Measurements from ENCODE around the gene NR4A1. TPM values are rescaled to one million over a fixed set of nuclear protein-coding genes. Genes with fewer than 3 reads are reported as not detected.

The NR4A1 gene
- total RNA-seq, 1 donor from 2014 or later, result 2.3 TPM

DNA sequence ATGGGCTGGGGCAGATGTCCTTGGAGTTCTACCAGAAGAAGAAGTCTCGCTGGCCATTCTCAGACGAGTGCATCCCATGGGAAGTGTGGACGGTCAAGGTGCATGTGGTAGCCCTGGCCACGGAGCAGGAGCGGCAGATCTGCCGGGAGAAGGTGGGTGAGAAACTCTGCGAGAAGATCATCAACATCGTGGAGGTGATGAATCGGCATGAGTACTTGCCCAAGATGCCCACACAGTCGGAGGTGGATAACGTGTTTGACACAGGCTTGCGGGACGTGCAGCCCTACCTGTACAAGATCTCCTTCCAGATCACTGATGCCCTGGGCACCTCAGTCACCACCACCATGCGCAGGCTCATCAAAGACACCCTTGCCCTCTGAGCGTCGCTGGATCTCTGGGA is 25.6 kb downstream of the NR4A1 start:
- Histone ChIP-seq H3K79me2 (ENCODE audit: insufficient read depth, low read length) (peaks cover 69% of the 10 kb centered on the region), H4K20me1 (ENCODE audit: insufficient read depth, low read length) (peaks cover 97% of the 10 kb centered on the region), H3K27ac (ENCODE audit: low read depth, low read length) (no peak overlapping the region), H3K9ac (ENCODE audit: low read length) (no peak overlapping the region), H3K4me3 (ENCODE audit: insufficient read depth, low read depth, low read length) (no peak overlapping the region), H3K36me3 (ENCODE audit: insufficient read depth, low read length) (peaks cover 31% of the 10 kb centered on the region), H3K4me2 (ENCODE audit: low read length) (no peak overlapping the region), H3K4me1 (ENCODE audit: insufficient read depth, low read length) (peaks cover 19% of the 10 kb centered on the region), H3K9me3 (ENCODE audit: insufficient read depth, low read depth, low read length) (no peaks in the 10 kb centered on the region), H2AFZ (ENCODE audit: low read depth, low read length) (no peak overlapping the region), H3K27me3 (ENCODE audit: insufficient read depth, low read length) (no peaks in the 10 kb centered on the region)
- DNase-seq (ENCODE audit: low read depth), result no peak
- FAIRE-seq, result no peak
- Mint-ChIP-seq H3K4me1 (ENCODE audit: low read depth, unreplicated experiment) (peaks cover 27% of the 10 kb centered on the region), H3K36me3 (ENCODE audit: low read depth, unreplicated experiment) (peaks cover 34% of the 10 kb centered on the region), H3K4me3 (ENCODE audit: unreplicated experiment) (no peak overlapping the region), H3K27me3 (ENCODE audit: low read depth, unreplicated experiment) (no peaks in the 10 kb centered on the region), H3K9me3 (ENCODE audit: unreplicated experiment) (no peaks in the 10 kb centered on the region), H3K27ac (ENCODE audit: unreplicated experiment) (no peak overlapping the region)
- no peak for TF ChIP-seq EZH2 (IDR thresholded peaks at IDR 0.05; ENCODE audit: insufficient read depth, low read length)
- TF ChIP-seq, protein P1, sequence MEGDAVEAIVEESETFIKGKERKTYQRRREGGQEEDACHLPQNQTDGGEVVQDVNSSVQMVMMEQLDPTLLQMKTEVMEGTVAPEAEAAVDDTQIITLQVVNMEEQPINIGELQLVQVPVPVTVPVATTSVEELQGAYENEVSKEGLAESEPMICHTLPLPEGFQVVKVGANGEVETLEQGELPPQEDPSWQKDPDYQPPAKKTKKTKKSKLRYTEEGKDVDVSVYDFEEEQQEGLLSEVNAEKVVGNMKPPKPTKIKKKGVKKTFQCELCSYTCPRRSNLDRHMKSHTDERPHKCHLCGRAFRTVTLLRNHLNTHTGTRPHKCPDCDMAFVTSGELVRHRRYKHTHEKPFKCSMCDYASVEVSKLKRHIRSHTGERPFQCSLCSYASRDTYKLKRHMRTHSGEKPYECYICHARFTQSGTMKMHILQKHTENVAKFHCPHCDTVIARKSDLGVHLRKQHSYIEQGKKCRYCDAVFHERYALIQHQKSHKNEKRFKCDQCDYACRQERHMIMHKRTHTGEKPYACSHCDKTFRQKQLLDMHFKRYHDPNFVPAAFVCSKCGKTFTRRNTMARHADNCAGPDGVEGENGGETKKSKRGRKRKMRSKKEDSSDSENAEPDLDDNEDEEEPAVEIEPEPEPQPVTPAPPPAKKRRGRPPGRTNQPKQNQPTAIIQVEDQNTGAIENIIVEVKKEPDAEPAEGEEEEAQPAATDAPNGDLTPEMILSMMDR (IDR thresholded peaks at IDR 0.05; ENCODE audit: insufficient read depth, low read depth, low read length), result no peak

DNA sequence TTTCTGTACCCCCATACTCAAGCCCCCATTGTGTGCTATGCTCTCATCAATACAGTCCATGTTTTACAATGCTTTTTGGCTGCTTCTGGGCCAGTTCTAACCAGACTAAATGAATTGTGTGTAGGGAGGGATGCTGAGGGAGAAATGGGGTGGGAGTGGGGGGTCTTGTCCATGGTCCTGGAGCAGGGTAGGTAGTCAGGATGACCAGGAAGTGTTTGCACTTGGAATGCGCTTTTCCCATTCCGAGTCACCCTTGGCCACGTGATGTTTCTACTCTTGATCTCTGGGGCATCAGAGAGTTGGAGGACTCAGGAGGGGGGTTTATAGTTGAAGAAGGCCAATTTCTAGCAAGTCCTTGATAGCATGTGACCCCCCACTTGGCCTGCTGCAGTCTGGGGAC is 27.0 kb downstream of the NR4A1 start:
- no peaks in the 10 kb centered on the region for H3K27me3 Mint-ChIP-seq (ENCODE audit: low read depth, unreplicated experiment)
- no peak overlapping the region for H3K27ac ChIP-seq (ENCODE audit: low read depth, low read length)
- H3K4me1 Mint-ChIP-seq (ENCODE audit: low read depth, unreplicated experiment), result peaks cover 25% of the 10 kb centered on the region
- peaks cover 54% of the 10 kb centered on the region for H3K79me2 ChIP-seq (ENCODE audit: insufficient read depth, low read length)
- H4K20me1 ChIP-seq (ENCODE audit: insufficient read depth, low read length), result peaks cover 97% of the 10 kb centered on the region
- no peak overlapping the region for H3K4me3 Mint-ChIP-seq (ENCODE audit: unreplicated experiment)
- H3K4me3 ChIP-seq (ENCODE audit: insufficient read depth, low read depth, low read length), result no peak overlapping the region
- no peak overlapping the region for H2AFZ ChIP-seq (ENCODE audit: low read depth, low read length)
- no peak for TF ChIP-seq EZH2 (IDR thresholded peaks at IDR 0.05; ENCODE audit: insufficient read depth, low read length)
- TF ChIP-seq, protein P1 (IDR thresholded peaks at IDR 0.05; ENCODE audit: insufficient read depth, low read depth, low read length), result no peak
- FAIRE-seq (no peak), DNase-seq (ENCODE audit: low read depth) (no peak)
- H3K27ac Mint-ChIP-seq (ENCODE audit: unreplicated experiment), result no peak overlapping the region
- no peaks in the 10 kb centered on the region for H3K9me3 ChIP-seq (ENCODE audit: insufficient read depth, low read depth, low read length)
- H3K4me1 ChIP-seq (ENCODE audit: insufficient read depth, low read length), result peaks cover 22% of the 10 kb centered on the region
- peaks cover 23% of the 10 kb centered on the region for H3K36me3 ChIP-seq (ENCODE audit: insufficient read depth, low read length)
- no peak overlapping the region for H3K4me2 ChIP-seq (ENCODE audit: low read length)
- H3K9me3 Mint-ChIP-seq (ENCODE audit: unreplicated experiment), result no peaks in the 10 kb centered on the region
- H3K27me3 ChIP-seq (ENCODE audit: insufficient read depth, low read length), result no peaks in the 10 kb centered on the region
- no peak overlapping the region for H3K9ac ChIP-seq (ENCODE audit: low read length)
- H3K36me3 Mint-ChIP-seq (ENCODE audit: low read depth, unreplicated experiment), result peaks cover 26% of the 10 kb centered on the region

DNA sequence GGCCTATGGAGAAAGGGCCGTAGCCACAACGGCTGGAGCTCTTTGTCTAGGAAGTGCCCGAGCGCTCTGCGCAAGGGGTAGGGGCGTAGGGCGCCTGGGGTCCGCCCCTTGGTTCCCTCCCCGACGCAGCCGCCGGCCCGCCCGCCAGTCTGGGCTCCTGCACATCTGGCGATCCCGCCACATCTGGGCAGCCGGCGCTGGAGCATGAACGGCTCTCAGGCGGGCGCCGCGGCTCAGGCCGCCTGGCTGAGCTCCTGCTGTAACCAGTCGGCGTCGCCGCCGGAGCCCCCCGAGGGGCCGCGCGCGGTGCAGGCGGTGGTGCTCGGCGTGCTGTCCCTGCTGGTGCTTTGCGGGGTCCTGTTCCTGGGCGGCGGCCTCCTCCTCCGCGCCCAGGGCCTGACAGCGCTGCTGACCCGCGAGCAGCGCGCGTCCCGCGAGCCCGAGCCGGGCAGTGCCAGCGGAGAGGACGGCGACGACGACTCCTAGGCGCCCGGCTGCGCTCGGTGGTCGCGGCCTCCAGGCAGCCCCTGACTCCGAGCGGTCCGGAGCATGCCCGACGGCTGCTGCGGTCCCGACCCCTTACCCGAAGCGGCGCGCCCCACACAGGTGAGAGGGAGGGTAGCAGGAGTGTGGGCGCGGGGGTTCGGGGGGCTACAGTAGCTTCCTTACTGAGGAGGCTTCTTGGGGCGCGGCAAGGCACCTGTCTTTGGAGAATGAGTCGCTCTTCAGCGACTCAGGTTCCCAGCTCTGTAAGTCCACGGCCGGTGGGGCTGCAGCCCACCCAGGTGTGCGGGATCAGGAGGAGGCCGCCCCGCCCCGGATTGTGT is 28.5 kb downstream of the NR4A1 start, which contains the start of gene SMIM41:
Gene SMIM41 (plus strand): TSS at position 129 of the 827 bp plus-strand sequence. CDS start 76 bp downstream, at position 205.
- H3K27ac ChIP-seq (ENCODE audit: low read depth, low read length), result no peak within 1 kb of the TSS
- H4K20me1 ChIP-seq (ENCODE audit: insufficient read depth, low read length), result peaks cover 87% of the 10 kb centered on the region
- H3K79me2 ChIP-seq (ENCODE audit: insufficient read depth, low read length), result peaks cover 39% of the 10 kb centered on the region
- H3K9me3 ChIP-seq (ENCODE audit: insufficient read depth, low read depth, low read length), result no peaks in the 10 kb centered on the region
- H3K4me2 ChIP-seq (ENCODE audit: low read length), result no peak within 1 kb of the TSS
- peaks cover 17% of the 10 kb centered on the region for H3K36me3 Mint-ChIP-seq (ENCODE audit: low read depth, unreplicated experiment)
- no peaks in the 10 kb centered on the region for H3K27me3 Mint-ChIP-seq (ENCODE audit: low read depth, unreplicated experiment)
- H3K4me1 Mint-ChIP-seq (ENCODE audit: low read depth, unreplicated experiment), result peaks cover 16% of the 10 kb centered on the region
- no peak within 1 kb of the TSS for H3K4me3 Mint-ChIP-seq (ENCODE audit: unreplicated experiment)
- H3K36me3 ChIP-seq (ENCODE audit: insufficient read depth, low read length), result peaks cover 22% of the 10 kb centered on the region
- DNase-seq (ENCODE audit: low read depth) (no peak), FAIRE-seq (no peak)
- peaks cover 19% of the 10 kb centered on the region for H3K4me1 ChIP-seq (ENCODE audit: insufficient read depth, low read length)
- no peaks in the 10 kb centered on the region for H3K9me3 Mint-ChIP-seq (ENCODE audit: unreplicated experiment)
- no peak within 1 kb of the TSS for H2AFZ ChIP-seq (ENCODE audit: low read depth, low read length)
- H3K9ac ChIP-seq (ENCODE audit: low read length), result no peak within 1 kb of the TSS
- TF ChIP-seq, protein P1 (IDR thresholded peaks at IDR 0.05; ENCODE audit: insufficient read depth, low read depth, low read length), result no peak
- TF ChIP-seq EZH2 (IDR thresholded peaks at IDR 0.05; ENCODE audit: insufficient read depth, low read length), result no peak
- no peak within 1 kb of the TSS for H3K4me3 ChIP-seq (ENCODE audit: insufficient read depth, low read depth, low read length)
- H3K27me3 ChIP-seq (ENCODE audit: insufficient read depth, low read length), result no peaks in the 10 kb centered on the region
- H3K27ac Mint-ChIP-seq (ENCODE audit: unreplicated experiment), result no peak within 1 kb of the TSS

Measured in astrocyte (in vitro differentiated cells and primary cell).